Activated CD4-positive, alpha-beta T cell treated with anti-CD3 and anti-CD28 coated beads, Interleukin-2, amount 10 ng/mL, durations not matched to agents 7 days and 5 days (primary cell): ENCODE data around the gene DDX46. TPM values are rescaled to one million over a fixed set of nuclear protein-coding genes. Genes with fewer than 3 reads are reported as not detected.
"Not testable (repeated sequence)": the region's sequence is repeated elsewhere in the genome, so short reads cannot be mapped to it uniquely, and the experiment has no call there.

Source experiments
- CTCF ChIA-PET: fragments of 350-600 bp; sonication (Branson Sonifier 250); formaldehyde crosslinking; loops from one replicate; lab custom pipeline; 2021; ENCODE audit warnings: antibody characterized with exemption; lab: Charles Lee
- POLR2A ChIA-PET: fragments of 350-600 bp; sonication (Branson Sonifier 250); formaldehyde crosslinking; loops from one replicate; lab custom pipeline; 2021; ENCODE audit warnings: antibody characterized with exemption; lab: Charles Lee
- DNase-seq: peaks from one replicate; pipeline ENCODE4 v3.0.0-alpha.2; 2020
- H3K27ac Mint-ChIP-seq: one replicate; pipeline ENCODE4 v1.8.0; 2021; ENCODE audit warnings: mild to moderate bottlenecking, moderate library complexity, mixed read lengths
- H3K27me3 Mint-ChIP-seq: one replicate; pipeline ENCODE4 v1.8.0; 2021; ENCODE audit warnings: mixed read lengths
- H3K36me3 Mint-ChIP-seq: one replicate; pipeline ENCODE4 v1.8.0; 2021; ENCODE audit warnings: low read depth, mixed read lengths
- H3K4me1 Mint-ChIP-seq: one replicate; pipeline ENCODE4 v1.8.0; 2021; ENCODE audit warnings: mixed read lengths
- H3K4me3 Mint-ChIP-seq: one replicate; pipeline ENCODE4 v1.8.0; 2021; ENCODE audit warnings: mild to moderate bottlenecking, moderate library complexity, mixed read lengths
- H3K9me3 Mint-ChIP-seq: one replicate; pipeline ENCODE4 v1.8.0; 2021; ENCODE audit warnings: mixed read lengths
- total RNA-seq, 2 experiments: library from RNA; stranded (reverse); gene quantifications; one replicate each; pipeline ENCODE4 v1.2.3, GENCODE V29; 2021

DDX46 gene
- total RNA-seq, 2 experiments from 2014 or later, result 70.0 to 73.6 TPM

DNA sequence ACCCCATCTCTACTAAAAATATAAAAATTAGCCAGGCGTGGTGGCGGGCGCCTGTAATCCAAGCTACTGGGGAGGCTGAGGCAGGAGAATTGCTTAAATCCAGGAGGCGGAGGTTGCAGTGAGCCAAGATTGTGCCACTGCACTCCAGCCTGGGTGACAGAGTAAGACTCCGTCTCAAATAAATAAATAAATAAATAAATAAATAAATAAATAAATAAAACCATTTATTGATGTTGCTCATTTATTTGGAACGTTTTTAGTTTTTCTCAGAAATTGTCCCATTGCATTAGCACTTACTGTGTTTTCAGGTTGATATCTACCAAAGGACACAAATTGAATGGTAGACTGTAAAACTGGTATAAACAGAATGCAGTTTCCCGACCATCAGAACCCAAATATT is 97.9 kb downstream of the DDX46 start:
- H3K9me3 Mint-ChIP-seq, CTCF ChIA-PET, DNase-seq, H3K27ac Mint-ChIP-seq, H3K4me3 Mint-ChIP-seq, H3K27me3 Mint-ChIP-seq, POLR2A ChIA-PET: not testable (repeated sequence)
- peaks cover 24% of the 10 kb centered on the region for H3K4me1 Mint-ChIP-seq
- peaks cover 30% of the 10 kb centered on the region for H3K36me3 Mint-ChIP-seq

DNA sequence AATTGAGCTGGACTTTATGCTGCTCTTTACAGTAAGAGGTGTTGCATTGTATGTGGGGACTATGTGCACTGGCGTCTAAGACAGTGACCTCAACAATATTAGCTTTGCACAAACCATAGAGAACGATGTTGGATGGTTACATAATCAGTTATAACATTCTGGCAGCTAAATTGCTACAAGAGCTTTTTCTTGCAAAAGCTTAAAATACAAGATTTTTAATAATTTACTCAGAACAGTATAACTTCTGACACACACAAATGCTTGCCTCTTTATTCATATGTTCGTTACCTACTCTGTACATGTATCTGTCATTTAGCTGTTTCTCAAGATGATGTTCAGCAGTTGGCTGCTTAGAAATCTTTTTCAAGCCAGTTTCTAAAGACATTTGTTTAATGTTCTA is 98.8 kb downstream of the DDX46 start:
- ChIA-PET CTCF (interaction anchor here (0.8 to 0.9 kb wide), 2 partner anchors 44 to 47 kb away, joined by 3 read pairs; partner anchors contain the start of gene PCBD2), POLR2A (no interaction called here)
- peaks cover 27% of the 10 kb centered on the region for H3K36me3 Mint-ChIP-seq
- H3K4me3 Mint-ChIP-seq, result no peak overlapping the region
- peaks cover 18% of the 10 kb centered on the region for H3K4me1 Mint-ChIP-seq
- DNase-seq, result no peak
- no peaks in the 10 kb centered on the region for H3K9me3 Mint-ChIP-seq
- no peaks in the 10 kb centered on the region for H3K27me3 Mint-ChIP-seq
- H3K27ac Mint-ChIP-seq, result no peak overlapping the region

DNA sequence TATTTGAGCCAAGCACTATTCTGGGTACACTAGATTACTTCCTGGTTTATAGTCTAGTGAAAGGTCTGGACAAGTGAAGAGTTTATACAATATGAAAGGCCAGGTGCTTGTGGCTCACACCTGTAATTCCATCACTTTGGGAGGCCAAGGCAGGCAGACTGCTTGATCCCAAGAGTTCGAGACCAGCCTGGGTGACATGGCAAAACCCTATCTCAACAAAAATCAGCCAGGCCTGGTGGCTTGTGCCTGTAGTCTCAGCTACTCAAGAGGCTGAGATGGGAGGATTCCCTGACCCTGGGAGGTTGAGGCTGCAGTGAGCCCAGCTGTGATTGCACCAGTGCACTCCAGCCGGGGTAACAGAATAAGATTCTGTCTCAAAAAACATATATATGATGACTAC is 106.1 kb downstream of the DDX46 start:
- CTCF ChIA-PET, result interaction anchor here (0.8 to 1.5 kb wide), 3 partner anchors 24 to 40 kb away, joined by 3 to 5 read pairs (median 3); partner anchors contain the start of gene PCBD2
- Mint-ChIP-seq H3K9me3 (no peaks in the 10 kb centered on the region), H3K4me1 (no peaks in the 10 kb centered on the region), H3K27ac (no peak overlapping the region), H3K4me3 (no peak overlapping the region), H3K36me3 (peaks cover 8% of the 10 kb centered on the region), H3K27me3 (no peaks in the 10 kb centered on the region)
- POLR2A ChIA-PET, result no interaction called here
- DNase-seq, result no peak

DNA sequence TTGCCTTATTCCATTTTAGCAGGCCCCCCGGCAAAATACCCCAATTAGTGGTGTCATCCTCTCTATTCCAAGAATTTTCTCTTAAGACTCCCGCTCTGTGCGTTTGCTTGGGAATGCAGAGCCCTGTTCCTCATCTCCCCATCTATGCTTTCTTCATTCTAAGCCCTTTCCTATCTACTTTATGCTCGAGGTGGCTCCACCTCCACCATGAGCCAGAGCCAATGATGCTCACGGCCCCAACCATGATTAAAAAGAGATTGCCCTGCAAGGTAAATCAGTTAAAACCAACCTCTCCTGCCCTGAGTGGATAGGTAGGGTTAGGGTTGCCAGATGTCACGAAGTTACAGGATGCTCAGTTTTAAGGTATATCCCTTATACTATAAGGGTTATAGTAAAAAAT is 114.9 kb downstream of the DDX46 start:
- CTCF ChIA-PET, result interaction anchor here (0.5 to 2.5 kb wide), 2 partner anchors 25 to 31 kb away, joined by 4 to 19 read pairs; partner anchors contain the start of gene PCBD2
- Mint-ChIP-seq H3K9me3 (peaks cover 2% of the 10 kb centered on the region), H3K4me1 (peaks cover 42% of the 10 kb centered on the region), H3K27ac (peak overlapping the region; percentile 99), H3K27me3 (no peaks in the 10 kb centered on the region), H3K36me3 (peaks cover 19% of the 10 kb centered on the region), H3K4me3 (peak overlapping the region; percentile 92)
- POLR2A ChIA-PET, result interaction anchor here (1.4 kb wide), 1 partner anchor 28 kb away, joined by 5 read pairs; the partner anchor contains the start of gene C5orf24
- peak; percentile 35 for DNase-seq

DNA sequence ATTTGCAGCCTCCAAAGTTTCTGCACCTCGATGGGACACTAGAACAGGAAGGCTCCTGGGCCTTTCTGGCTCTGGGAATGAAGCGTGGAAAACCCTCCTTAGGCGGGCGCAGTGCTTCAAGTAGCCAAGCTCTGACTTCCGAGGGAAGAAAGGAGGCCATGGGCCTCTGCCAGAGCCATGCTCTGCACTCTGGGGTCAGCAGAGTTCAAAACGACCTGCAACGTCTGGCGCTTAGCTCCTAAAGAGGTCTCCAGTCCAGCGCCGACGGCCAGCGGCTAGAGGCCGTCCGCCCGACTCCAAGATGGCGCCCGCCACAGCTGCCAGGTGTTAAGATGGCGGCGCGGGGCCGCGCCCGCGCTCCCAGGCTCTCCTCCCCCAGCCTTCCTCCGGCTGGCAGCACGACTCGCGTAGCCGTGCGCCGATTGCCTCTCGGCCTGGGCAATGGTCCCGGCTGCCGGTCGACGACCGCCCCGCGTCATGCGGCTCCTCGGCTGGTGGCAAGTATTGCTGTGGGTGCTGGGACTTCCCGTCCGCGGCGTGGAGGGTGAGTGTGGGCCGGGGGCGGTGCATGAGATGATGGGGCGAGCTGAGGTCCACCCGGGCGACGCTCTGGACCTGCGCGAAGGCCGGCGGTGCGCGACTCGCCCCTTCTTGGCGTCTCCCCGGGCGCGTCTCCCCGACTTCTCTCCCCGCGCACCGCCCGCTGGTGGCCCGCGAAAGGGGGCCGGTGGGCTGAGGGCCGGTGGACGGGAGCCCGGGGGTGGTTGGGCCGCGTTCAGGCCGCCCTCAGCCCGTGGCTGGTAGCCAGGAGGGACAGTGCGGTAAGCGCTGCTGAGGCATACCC is 115.6 kb downstream of the DDX46 start, which contains the start of gene TXNDC15:
Gene TXNDC15 (plus strand): TSS at position 385 of the 844 bp plus-strand sequence. CDS start 57 bp downstream, at position 442.
- Mint-ChIP-seq H3K27me3 (no peaks in the 10 kb centered on the region), H3K36me3 (peaks cover 21% of the 10 kb centered on the region), H3K4me1 (peaks cover 48% of the 10 kb centered on the region), H3K9me3 (peaks cover 2% of the 10 kb centered on the region), H3K27ac (peak within 1 kb of the TSS; percentile 99), H3K4me3 (peak within 1 kb of the TSS; percentile 92)
- ChIA-PET POLR2A (interaction anchor here (1.4 kb wide), 1 partner anchor 29 kb away, joined by 5 read pairs; the partner anchor contains the start of gene C5orf24), CTCF (interaction anchor here (0.5 to 2.5 kb wide), 2 partner anchors 26 to 30 kb away, joined by 4 to 19 read pairs; partner anchors contain the start of gene PCBD2)
- DNase-seq, result peak; percentile 83

DNA sequence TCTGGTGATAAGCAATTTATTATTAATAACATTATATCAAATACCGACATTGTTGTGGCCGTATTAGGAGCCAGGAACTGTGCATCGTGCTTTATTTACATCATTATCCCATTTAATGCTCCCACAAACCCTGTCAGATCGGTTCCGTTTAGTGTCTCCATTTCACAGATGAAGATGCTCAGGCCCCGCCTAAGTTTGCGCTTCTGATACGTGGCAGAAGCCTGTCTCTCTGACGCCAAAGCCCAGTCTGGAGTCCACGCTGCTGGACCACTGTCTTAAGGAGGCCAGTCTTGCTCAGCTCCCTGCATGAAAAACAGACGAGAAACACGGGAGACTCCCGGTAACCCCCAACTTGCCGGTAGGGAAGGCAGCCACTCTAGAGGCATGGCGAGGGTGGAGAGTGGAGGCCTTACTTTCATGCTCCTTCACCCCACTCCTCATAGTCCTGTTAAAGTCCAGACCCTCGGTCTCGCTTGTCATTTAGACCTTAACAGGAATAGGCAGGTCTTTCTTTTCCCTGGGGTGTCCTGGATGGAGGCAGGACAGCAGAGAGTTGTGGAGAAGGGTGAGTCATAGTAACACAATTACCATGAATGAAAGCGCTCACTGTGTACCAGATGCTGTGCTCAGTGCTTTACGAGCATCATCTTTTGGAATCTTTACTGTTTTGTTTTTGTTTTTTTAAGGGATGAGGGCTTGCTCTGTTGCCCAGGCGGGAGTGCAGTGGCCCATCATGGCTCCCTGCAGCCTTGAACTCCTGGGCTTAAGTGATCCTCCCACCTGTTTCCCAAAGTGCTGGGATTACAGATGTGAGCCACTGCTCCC is 116.5 kb downstream of the DDX46 start:
- peaks cover 52% of the 10 kb centered on the region for H3K4me1 Mint-ChIP-seq
- POLR2A ChIA-PET, result interaction anchor here (1.4 kb wide), 1 partner anchor 29 kb away, joined by 5 read pairs; the partner anchor contains the start of gene C5orf24
- H3K9me3 Mint-ChIP-seq, result peaks cover 2% of the 10 kb centered on the region
- CTCF ChIA-PET, result interaction anchor here (0.5 to 2.5 kb wide), 3 partner anchors 29 to 397 kb away, joined by 3 to 19 read pairs (median 4); partner anchors contain the start of gene PCBD2
- H3K27ac Mint-ChIP-seq, result peak overlapping the region; percentile 99
- no peaks in the 10 kb centered on the region for H3K27me3 Mint-ChIP-seq
- H3K36me3 Mint-ChIP-seq, result peaks cover 23% of the 10 kb centered on the region
- H3K4me3 Mint-ChIP-seq, result peak overlapping the region; percentile 92
- peak; percentile 40 for DNase-seq

DNA sequence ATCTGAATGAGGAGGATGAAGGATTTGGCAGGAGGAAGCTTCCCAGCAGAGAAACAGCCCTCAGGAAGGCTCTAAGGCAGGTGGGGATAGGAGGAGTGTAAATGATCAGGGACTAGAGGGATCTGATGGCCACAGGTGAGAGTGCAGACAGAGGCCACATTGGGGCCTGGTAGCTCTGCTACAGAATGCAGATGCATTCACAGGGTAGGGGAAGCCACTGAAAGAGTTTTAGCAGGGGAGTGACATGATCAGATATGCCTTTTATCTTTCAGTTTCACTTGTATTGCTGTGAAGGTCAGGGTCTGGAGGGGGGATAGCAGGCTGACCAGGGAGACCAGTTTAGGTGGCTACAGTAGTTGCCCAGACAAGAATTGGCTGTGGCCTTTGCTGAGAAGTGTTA is 118.6 kb downstream of the DDX46 start:
- ChIA-PET CTCF (interaction anchor here (1.7 to 2.1 kb wide), 2 partner anchors 9 to 28 kb away, joined by 8 read pairs; partner anchors contain the start of gene PCBD2), POLR2A (no interaction called here)
- DNase-seq, result peak; percentile 14
- Mint-ChIP-seq H3K27me3 (no peaks in the 10 kb centered on the region), H3K36me3 (peaks cover 24% of the 10 kb centered on the region), H3K4me3 (peak overlapping the region; percentile 4), H3K4me1 (peaks cover 56% of the 10 kb centered on the region), H3K9me3 (peaks cover 2% of the 10 kb centered on the region), H3K27ac (peak overlapping the region; percentile 78)

DNA sequence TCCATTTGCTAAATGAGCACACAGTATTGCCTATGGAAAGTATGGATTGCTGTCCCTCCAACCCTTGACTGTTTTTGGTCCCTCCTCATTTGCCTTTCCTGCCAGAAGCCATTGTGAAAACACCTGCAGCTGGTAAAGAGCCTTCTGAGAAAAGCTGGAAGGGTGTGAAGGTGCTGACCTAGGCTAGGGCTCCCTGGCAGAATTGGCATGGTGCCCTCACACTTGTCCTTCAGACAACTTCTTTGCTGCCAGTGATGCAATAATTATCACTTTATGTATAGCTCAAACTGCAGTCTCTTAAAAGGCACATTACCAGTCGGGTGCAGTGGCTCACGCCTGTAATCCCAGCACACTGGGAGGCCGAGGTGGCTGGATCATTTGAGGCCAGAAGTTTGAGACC is 119.8 kb downstream of the DDX46 start:
- peaks cover 48% of the 10 kb centered on the region for H3K4me1 Mint-ChIP-seq
- H3K4me3 Mint-ChIP-seq, result no peak overlapping the region
- POLR2A ChIA-PET, result no interaction called here

DNA sequence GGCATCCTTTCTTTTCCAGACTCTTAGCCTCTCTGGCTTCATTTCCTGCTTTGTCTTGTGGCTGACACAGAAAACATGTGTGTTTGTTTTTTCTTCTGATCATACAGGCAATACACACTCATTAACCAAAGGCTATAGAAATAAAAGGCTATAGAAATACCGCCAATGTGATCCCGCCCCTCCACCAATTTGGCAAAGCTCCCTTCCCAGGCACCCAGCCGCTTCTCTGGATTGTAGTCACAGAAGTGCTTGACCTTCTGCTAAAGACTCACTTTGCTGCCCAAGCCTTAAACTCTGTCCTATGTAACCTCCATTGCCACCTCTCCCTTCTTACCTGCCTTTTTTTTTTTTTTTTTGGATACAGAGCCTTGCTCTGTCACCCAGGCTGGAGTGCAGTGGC is 120.9 kb downstream of the DDX46 start:
- ChIA-PET CTCF (interaction anchor here (1.0 to 1.3 kb wide), 2 partner anchors 25 to 34 kb away, joined by 3 read pairs; partner anchors contain the start of genes C5orf24 and PCBD2), POLR2A (no interaction called here)
- Mint-ChIP-seq H3K36me3 (peaks cover 24% of the 10 kb centered on the region), H3K9me3 (no peaks in the 10 kb centered on the region), H3K27me3 (no peaks in the 10 kb centered on the region), H3K4me3 (no peak overlapping the region), H3K27ac (no peak overlapping the region), H3K4me1 (peaks cover 43% of the 10 kb centered on the region)
- no peak for DNase-seq

More for the DNA sequence above, 119.8 kb downstream of the DDX46 start:
- Mint-ChIP-seq H3K36me3 (peaks cover 24% of the 10 kb centered on the region), H3K9me3 (peaks cover 2% of the 10 kb centered on the region), H3K27me3 (no peaks in the 10 kb centered on the region), H3K27ac (peak overlapping the region; percentile 36)
- no peak for DNase-seq
- CTCF ChIA-PET, result interaction anchor here (0.7 to 2.1 kb wide), 2 partner anchors 26 to 89 kb away, joined by 3 to 8 read pairs; partner anchors contain the start of gene PCBD2

Other genes starting within 250 kb of the DDX46 start
- gene JADE2, start 233.1 kb upstream of the DDX46 start, total RNA-seq, result 10 to 100 TPM; 92.5 to 93.8 TPM
- gene SAR1B, start 126.0 kb upstream of the DDX46 start, total RNA-seq, result 10 to 100 TPM; 52.3 to 54.7 TPM
- gene SEC24A, start 110.0 kb upstream of the DDX46 start, total RNA-seq, result 10 to 100 TPM; 22.2 to 24.9 TPM
- gene CAMLG, start 20.2 kb upstream of the DDX46 start, total RNA-seq, result 10 to 100 TPM; 20.6 to 24.1 TPM
- 10 to 100 TPM; 30.1 to 33.0 TPM for gene C5orf24, start 87.2 kb downstream of the DDX46 start, total RNA-seq
- gene TXNDC15, start 115.6 kb downstream of the DDX46 start, total RNA-seq, result 10 to 100 TPM; 40.6 to 50.0 TPM
- gene PCBD2, start 146.4 kb downstream of the DDX46 start, total RNA-seq, result 10 to 100 TPM; 15.4 to 15.7 TPM
- gene CATSPER3, start 209.1 kb downstream of the DDX46 start, total RNA-seq, result 1 to 10 TPM; 1.2 to 1.4 TPM